ENCODE results near the gene UBA5.

UBA5 gene

DNA sequence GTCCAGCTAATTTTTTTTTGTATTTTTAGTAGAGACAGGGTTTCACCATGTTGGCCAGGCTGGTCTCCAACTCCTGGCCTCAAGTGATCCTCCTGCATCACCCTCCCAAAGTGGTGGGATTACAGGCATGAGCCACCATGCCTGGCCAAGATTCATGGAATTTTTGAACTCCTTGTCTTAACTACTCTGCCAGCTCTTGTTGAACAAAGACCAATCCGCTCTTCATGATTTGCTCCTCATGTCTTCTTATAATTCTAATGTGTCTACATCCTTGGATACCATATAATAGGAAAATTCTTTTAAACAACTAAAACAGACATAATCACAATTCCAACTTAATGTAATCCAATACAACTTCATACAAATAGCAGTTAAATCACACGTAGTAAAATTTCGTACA is 21.3 kb downstream of the UBA5 start:
- no peak overlapping the region for H3K4me3 ChIP-seq (ENCODE audit: low read depth, low read length)
- DNase-seq: no peak
- H3K4me1 ChIP-seq: no peaks in the 10 kb centered on the region
- H3K9me3 ChIP-seq: no peaks in the 10 kb centered on the region
- H3K36me3 ChIP-seq: peaks cover 20% of the 10 kb centered on the region
- no peaks in the 10 kb centered on the region for H3K27me3 ChIP-seq
- no peak for TF ChIP-seq CTCF (IDR thresholded peaks at IDR 0.05; ENCODE audit: low read depth, low read length)

GRCh38 chr3:132682201-132682600 is 22.1 kb downstream of the UBA5 start:
- TF ChIP-seq CTCF (IDR thresholded peaks at IDR 0.05; ENCODE audit: low read depth, low read length): no peak
- H3K36me3 ChIP-seq: peaks cover 13% of the 10 kb centered on the region

DNA sequence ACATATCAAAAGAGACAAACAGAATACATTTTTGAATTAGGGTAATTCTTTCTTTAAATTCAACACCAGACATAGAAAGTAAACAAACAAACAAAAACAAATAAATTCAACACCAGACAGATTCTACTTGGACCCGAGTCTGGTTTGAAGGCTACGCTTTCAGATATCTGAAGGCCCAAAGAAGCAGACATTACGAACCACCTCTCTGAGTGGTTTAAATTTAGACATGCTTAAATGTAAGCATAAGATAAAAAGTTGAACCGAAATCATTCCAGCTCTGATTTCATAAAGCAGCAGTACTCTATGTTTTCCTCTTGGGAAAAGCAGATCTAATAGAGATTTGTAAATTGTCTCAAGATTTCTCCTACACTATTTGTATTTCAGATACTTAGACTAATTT is 29.9 kb downstream of the UBA5 start:
- no peak for TF ChIP-seq CTCF (IDR thresholded peaks at IDR 0.05; ENCODE audit: low read depth, low read length)
- H3K9me3 ChIP-seq: no peaks in the 10 kb centered on the region
- H3K4me1 ChIP-seq: peaks cover 3% of the 10 kb centered on the region
- H3K27me3 ChIP-seq: no peaks in the 10 kb centered on the region
- DNase-seq: no peak
- H3K36me3 ChIP-seq: peaks cover 14% of the 10 kb centered on the region
- H3K4me3 ChIP-seq (ENCODE audit: low read depth, low read length): no peak overlapping the region

More at GRCh38 chr3:132682201-132682600, 22.1 kb downstream of the UBA5 start:
- Histone ChIP-seq H3K4me3 (ENCODE audit: low read depth, low read length) (no peak overlapping the region), H3K9me3 (no peaks in the 10 kb centered on the region), H3K27me3 (no peaks in the 10 kb centered on the region), H3K4me1 (no peaks in the 10 kb centered on the region)
- no peak for DNase-seq

DNA sequence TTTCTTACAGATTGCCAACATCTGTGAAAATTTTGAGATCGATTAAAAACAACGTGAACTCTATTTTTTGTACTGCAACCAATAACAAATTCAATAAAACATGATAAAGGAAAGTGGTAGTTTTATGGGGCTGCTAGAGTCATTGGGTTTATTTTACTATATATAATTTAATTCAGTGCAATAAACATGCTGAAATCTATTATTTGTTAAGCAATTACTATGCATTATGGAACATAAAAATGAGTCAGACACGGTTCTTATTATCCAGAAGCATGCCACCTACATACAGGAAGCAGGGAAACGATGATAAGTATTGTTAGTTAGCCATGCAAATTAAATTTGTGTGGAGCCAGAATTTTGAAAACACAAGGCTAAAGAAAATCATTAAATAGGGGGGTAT is 34.9 kb downstream of the UBA5 start:
- Histone ChIP-seq H3K4me3 (ENCODE audit: low read depth, low read length) (peak overlapping the region; percentile 5; the same call in 1 of the 2 replicates), H3K4me1 (peaks cover 6% of the 10 kb centered on the region), H3K9me3 (no peaks in the 10 kb centered on the region), H3K36me3 (peaks cover 1% of the 10 kb centered on the region; the same call in 1 of the 2 replicates), H3K27me3 (no peaks in the 10 kb centered on the region)
- TF ChIP-seq CTCF (IDR thresholded peaks at IDR 0.05; ENCODE audit: low read depth, low read length): no peak
- DNase-seq: no peak

- H3K4me3 ChIP-seq (ENCODE audit: low read depth, low read length): no peak overlapping the region
- no peaks in the 10 kb centered on the region; the same call in 1 of the 2 replicates for H3K36me3 ChIP-seq
- no peaks in the 10 kb centered on the region for H3K27me3 ChIP-seq
- TF ChIP-seq CTCF (IDR thresholded peaks at IDR 0.05; ENCODE audit: low read depth, low read length): no peak
- H3K9me3 ChIP-seq: no peaks in the 10 kb centered on the region
- H3K4me1 ChIP-seq: peaks cover 6% of the 10 kb centered on the region
- DNase-seq: no peak
These were observed 35.3 kb downstream of the UBA5 start for GRCh38 chr3:132695422-132695821.

GRCh38 chr3:132703733-132704132 is 43.6 kb downstream of the UBA5 start:
- Histone ChIP-seq H3K36me3 (no peaks in the 10 kb centered on the region; the same call in none of the 2 replicates), H3K4me1 (no peaks in the 10 kb centered on the region)
- no peak for TF ChIP-seq CTCF (IDR thresholded peaks at IDR 0.05; ENCODE audit: low read depth, low read length)

More at GRCh38 chr3:132703733-132704132, 43.6 kb downstream of the UBA5 start:
- no peak overlapping the region for H3K4me3 ChIP-seq (ENCODE audit: low read depth, low read length)
- no peaks in the 10 kb centered on the region for H3K27me3 ChIP-seq
- DNase-seq: no peak
- H3K9me3 ChIP-seq: no peaks in the 10 kb centered on the region

Measured in BE2C (cell line).